OCI-LY1 (cell line): ENCODE measurements around the gene TANGO6.
A peak's percentile ranks its signal among the peaks of the same experiment; 100 is the strongest.

Source experiments
- H2AFZ ChIP-seq: fragments of 200-600 bp; sonication (generic), shearing (Covaris generic); 2 replicates; pipeline ENCODE4 v1.6.0; 2014; ENCODE audit warnings: antibody characterized with exemption, mild to moderate bottlenecking, low read length
- H3F3A ChIP-seq: fragments of 200-600 bp; sonication (generic), shearing (Covaris generic); 2 replicates; pipeline ENCODE4 v1.6.0; 2014; ENCODE audit warnings: mild to moderate bottlenecking, antibody characterized with exemption, low read length, moderate library complexity; ENCODE audit not compliant: insufficient read depth
- H3K27ac ChIP-seq: fragments of 200-600 bp; sonication (generic); 2 replicates; pipeline ENCODE4 v1.5.1; 2014; ENCODE audit warnings: low read length, mixed run types, mild to moderate bottlenecking, low read depth; ENCODE audit not compliant: poor library complexity, severe bottlenecking
- H3K27me3 ChIP-seq: fragments of 200-600 bp; sonication (generic); 2 replicates; pipeline ENCODE4 v1.6.0; 2014; ENCODE audit warnings: antibody characterized with exemption, mild to moderate bottlenecking, low read length, moderate library complexity; ENCODE audit not compliant: insufficient read depth
- H3K36me3 ChIP-seq: fragments of 200-600 bp; sonication (generic); 2 replicates; pipeline ENCODE4 v1.6.1; 2014; ENCODE audit warnings: mild to moderate bottlenecking, antibody characterized with exemption, low read length, moderate library complexity, mixed read lengths; ENCODE audit not compliant: insufficient read depth
- H3K4me1 ChIP-seq: fragments of 200-600 bp; sonication (generic); 2 replicates; pipeline ENCODE4 v1.5.1; 2014; ENCODE audit warnings: mild to moderate bottlenecking, low read length, moderate library complexity; ENCODE audit not compliant: insufficient read depth, severe bottlenecking
- H3K4me2 ChIP-seq: fragments of 200-600 bp; sonication (generic), shearing (Covaris generic); 2 replicates; pipeline ENCODE4 v1.6.1; 2014; ENCODE audit warnings: low read length
- H3K4me3 ChIP-seq: fragments of 200-600 bp; sonication (generic); 2 replicates; pipeline ENCODE4 v1.5.1; 2014; ENCODE audit warnings: low read length, low read depth, mild to moderate bottlenecking, mixed read lengths; ENCODE audit not compliant: poor library complexity, severe bottlenecking
- H3K79me2 ChIP-seq: fragments of 200-600 bp; shearing (Covaris generic); 2 replicates; pipeline ENCODE4 v1.6.1; 2016; ENCODE audit warnings: mixed run types, low read length, mixed read lengths; ENCODE audit not compliant: insufficient read depth
- H3K9ac ChIP-seq: fragments of 200-600 bp; sonication (generic), shearing (Covaris generic); 2 replicates; pipeline ENCODE4 v1.6.1; 2014; ENCODE audit warnings: mild to moderate bottlenecking, low read length, mixed read lengths
- H3K9me2 ChIP-seq: fragments of 200-600 bp; sonication (generic), shearing (Covaris generic); 2 replicates; pipeline ENCODE4 v1.6.1; 2014; ENCODE audit warnings: low read depth, mild to moderate bottlenecking, low read length, mixed read lengths
- H3K9me3 ChIP-seq: fragments of 200-600 bp; shearing (Covaris generic); 2 replicates; pipeline ENCODE4 v1.6.1; 2014; ENCODE audit warnings: low read length, mixed read lengths
- H4K20me1 ChIP-seq: fragments of 200-600 bp; sonication (generic), shearing (Covaris generic); 2 replicates; pipeline ENCODE4 v1.6.0; 2016; ENCODE audit warnings: mild to moderate bottlenecking, low read length; ENCODE audit not compliant: insufficient read depth
- CTCF ChIP-seq: fragments of 200-600 bp; sonication (generic), shearing (Covaris generic); IDR thresholded peaks from 2 replicates; pipeline ENCODE4 v1.5.1; 2017; ENCODE audit warnings: mild to moderate bottlenecking, antibody characterized with exemption, low read length, moderate library complexity, mixed read lengths
- EZH2 ChIP-seq: fragments of 200-600 bp; sonication (generic), shearing (Covaris generic); IDR thresholded peaks from 2 replicates; pipeline ENCODE4 v1.8.0; 2017; ENCODE audit warnings: borderline replicate concordance, mixed run types, mild to moderate bottlenecking, antibody characterized with exemption, low read length, moderate library complexity, mixed read lengths

The TANGO6 gene

GRCh38 chr16:68902003-68902968 lies 59.0 kb downstream of the TANGO6 start:
- Histone ChIP-seq H3K27ac (no peak overlapping the region), H3K4me2 (no peak overlapping the region), H3F3A (no peaks in the 10 kb centered on the region), H3K79me2 (no peaks in the 10 kb centered on the region), H3K4me3 (no peak overlapping the region), H3K9me3 (no peaks in the 10 kb centered on the region), H2AFZ (no peak overlapping the region), H3K9ac (no peak overlapping the region), H3K9me2 (no peaks in the 10 kb centered on the region), H4K20me1 (no peaks in the 10 kb centered on the region), H3K4me1 (no peaks in the 10 kb centered on the region), H3K27me3 (no peaks in the 10 kb centered on the region), H3K36me3 (no peaks in the 10 kb centered on the region; the same call in 1 of the 2 replicates)
- TF ChIP-seq CTCF (peak; percentile 77), EZH2 (no peak)

GRCh38 chr16:68902969-68903345 lies 59.6 kb downstream of the TANGO6 start:
- Histone ChIP-seq H3K9me2 (no peaks in the 10 kb centered on the region), H3K4me3 (no peak overlapping the region), H3K9me3 (no peaks in the 10 kb centered on the region), H3K79me2 (no peaks in the 10 kb centered on the region), H3F3A (no peaks in the 10 kb centered on the region), H3K9ac (no peak overlapping the region), H2AFZ (no peak overlapping the region), H3K27ac (no peak overlapping the region), H3K36me3 (no peaks in the 10 kb centered on the region; the same call in 1 of the 2 replicates), H3K4me2 (no peak overlapping the region), H4K20me1 (no peaks in the 10 kb centered on the region), H3K4me1 (no peaks in the 10 kb centered on the region), H3K27me3 (no peaks in the 10 kb centered on the region)
- no peak for TF ChIP-seq EZH2
- TF ChIP-seq CTCF, result no peak

GRCh38 chr16:68907297-68907696 lies 64.0 kb downstream of the TANGO6 start:
- no peaks in the 10 kb centered on the region for H3K79me2 ChIP-seq
- H3K36me3 ChIP-seq, result peaks cover 3% of the 10 kb centered on the region; the same call in 1 of the 2 replicates
- H3K27ac ChIP-seq, result no peak overlapping the region
- no peaks in the 10 kb centered on the region for H3K4me1 ChIP-seq
- no peaks in the 10 kb centered on the region for H3K27me3 ChIP-seq
- no peaks in the 10 kb centered on the region for H3K9me3 ChIP-seq
- TF ChIP-seq EZH2 (no peak), CTCF (no peak)
- H3K9me2 ChIP-seq, result no peaks in the 10 kb centered on the region
- no peaks in the 10 kb centered on the region for H4K20me1 ChIP-seq
- no peak overlapping the region for H3K4me2 ChIP-seq
- no peaks in the 10 kb centered on the region for H3F3A ChIP-seq
- H3K4me3 ChIP-seq, result no peak overlapping the region
- H3K9ac ChIP-seq, result no peak overlapping the region
- no peak overlapping the region for H2AFZ ChIP-seq
